GM12878 (cell line): ENCODE measurements around the gene CNPY2. TPM values are rescaled to one million over a fixed set of nuclear protein-coding genes. Genes with fewer than 3 reads are reported as not detected.

ENCODE experiments used
- CHD2 ChIP-seq: IDR thresholded peaks from 2 replicates; pipeline ENCODE4 v1.6.1; 2011; ENCODE audit warnings: low read depth, low read length, improper control_type of control experiment, borderline replicate concordance
- CREB1 ChIP-seq: IDR thresholded peaks from 2 replicates; pipeline ENCODE4 v1.6.1; 2012; ENCODE audit warnings: low read depth, mild to moderate bottlenecking, inconsistent platforms
- CREM ChIP-seq: IDR thresholded peaks from 2 replicates; pipeline ENCODE4 v1.6.1; 2014; ENCODE audit warnings: antibody characterized with exemption, low read depth
- DPF2 ChIP-seq: fragments of 450-650 bp; IDR thresholded peaks from 2 replicates; pipeline ENCODE4 v1.6.1; 2017; ENCODE audit warnings: mild to moderate bottlenecking
- EED ChIP-seq: sonication (generic); IDR thresholded peaks from 2 replicates; pipeline ENCODE4 v1.6.1; 2016; ENCODE audit warnings: antibody characterized with exemption, low read depth
- HDAC6 ChIP-seq: fragments of 200-600 bp; sonication (generic); IDR thresholded peaks from one replicate; pipeline ENCODE4 v1.8.0; 2017; ENCODE audit warnings: antibody characterized with exemption; ENCODE audit not compliant: unreplicated experiment
- IKZF1 ChIP-seq: fragments of 450-650 bp; conservative IDR thresholded peaks from 2 replicates; pipeline ENCODE4 v1.6.1; 2017; ENCODE audit warnings: antibody characterized with exemption, mild to moderate bottlenecking
- MYB ChIP-seq: fragments of 150-350 bp; IDR thresholded peaks from 2 replicates; pipeline ENCODE4 v1.6.1; 2014; ENCODE audit warnings: mild to moderate bottlenecking, low read depth, low read length, borderline replicate concordance
- NR2C1 ChIP-seq: fragments of 450-650 bp; IDR thresholded peaks from 2 replicates; pipeline ENCODE4 v1.6.1; 2017; ENCODE audit warnings: antibody characterized with exemption, mild to moderate bottlenecking, moderate library complexity
- RAD51 ChIP-seq: fragments of 450-650 bp; IDR thresholded peaks from 2 replicates; pipeline ENCODE4 v1.6.1; 2016; ENCODE audit warnings: moderate library complexity, mild to moderate bottlenecking, inconsistent platforms
- RBBP5 ChIP-seq: fragments of 200-600 bp; sonication (generic); conservative IDR thresholded peaks from 2 replicates; pipeline ENCODE4 v1.6.1; 2016
- SREBF2 ChIP-seq: IDR thresholded peaks from 2 replicates; pipeline ENCODE4 v1.6.1; 2012; ENCODE audit warnings: mild to moderate bottlenecking, low read length
- SUPT20H ChIP-seq: IDR thresholded peaks from 2 replicates; pipeline ENCODE4 v1.6.1; 2011; ENCODE audit warnings: low read depth, mild to moderate bottlenecking, low read length, moderate library complexity, borderline replicate concordance; ENCODE audit not compliant: control insufficient read depth
- TCF3 ChIP-seq: IDR thresholded peaks from 2 replicates; pipeline ENCODE4 v1.6.1; 2012; ENCODE audit warnings: low read depth, mild to moderate bottlenecking, low read length, borderline replicate concordance; ENCODE audit not compliant: insufficient read depth
- USF2 ChIP-seq: IDR thresholded peaks from 2 replicates; pipeline ENCODE4 v1.6.1; 2011; ENCODE audit warnings: low read depth, low read length, improper control_type of control experiment, borderline replicate concordance
- ZBTB33 ChIP-seq: fragments of 450-650 bp; IDR thresholded peaks from 2 replicates; pipeline ENCODE4 v1.6.1; 2017; ENCODE audit warnings: mild to moderate bottlenecking
- ZBTB4 ChIP-seq: fragments of 450-650 bp; formaldehyde crosslinking; IDR thresholded peaks from 2 replicates; pipeline ENCODE4 v1.4.0; 2022; ENCODE audit warnings: mild to moderate bottlenecking, moderate library complexity
- ZNF274 ChIP-seq: IDR thresholded peaks from one replicate; pipeline ENCODE4 v1.8.0; 2011; ENCODE audit not compliant: insufficient read length, insufficient read depth
- ZNF687 ChIP-seq: fragments of 450-650 bp; IDR thresholded peaks from 2 replicates; pipeline ENCODE4 v1.6.1; 2017; ENCODE audit warnings: mild to moderate bottlenecking, moderate library complexity
- ZZZ3 ChIP-seq: IDR thresholded peaks from 2 replicates; pipeline ENCODE4 v1.6.1; 2011; ENCODE audit warnings: low read depth; ENCODE audit not compliant: control insufficient read depth, insufficient read length
- polyA plus RNA-seq, 11 experiments: library from polyadenylated mRNA; depleted of rRNA in 4 of 11; unstranded in 6 of 11; stranded (reverse) in 5 of 11; fragments of >200 nt; fragmentation: Nextera tagmentation in 4 of 11; fragmentation: Illumina TruSeq in 1 of 11; extraction: Ambion mirVana in 4 of 11; extraction: Trizol in 1 of 11; gene quantifications; 1 replicate in 1 of 11; 2 replicates in 10 of 11; pipeline versions ENCODE4 v1.2.1 to v1.2.3, GENCODE V29; 2011 to 2016; ENCODE audit warnings: inconsistent platforms in 2 of 11, missing spikeins in 2 of 11, low read depth in 1 of 11
- total RNA-seq, 4 experiments: library from RNA; depleted of rRNA in 3 of 4; stranded (reverse); fragments of >200 nt in 3 of 4; fragmentation: Illumina TruSeq in 1 of 4; extraction: Trizol in 1 of 4; gene quantifications; 2 replicates each; pipeline versions ENCODE4 v1.2.1 to v1.2.3, GENCODE V29; 2013 to 2021

Gene CNPY2
- total and polyA plus RNA-seq, 10 of the 15 experiments (the other 5 are each of a cell fraction or from before 2014, with no cell fraction given), result 25.0 to 276 (median 87.8) TPM

DNA sequence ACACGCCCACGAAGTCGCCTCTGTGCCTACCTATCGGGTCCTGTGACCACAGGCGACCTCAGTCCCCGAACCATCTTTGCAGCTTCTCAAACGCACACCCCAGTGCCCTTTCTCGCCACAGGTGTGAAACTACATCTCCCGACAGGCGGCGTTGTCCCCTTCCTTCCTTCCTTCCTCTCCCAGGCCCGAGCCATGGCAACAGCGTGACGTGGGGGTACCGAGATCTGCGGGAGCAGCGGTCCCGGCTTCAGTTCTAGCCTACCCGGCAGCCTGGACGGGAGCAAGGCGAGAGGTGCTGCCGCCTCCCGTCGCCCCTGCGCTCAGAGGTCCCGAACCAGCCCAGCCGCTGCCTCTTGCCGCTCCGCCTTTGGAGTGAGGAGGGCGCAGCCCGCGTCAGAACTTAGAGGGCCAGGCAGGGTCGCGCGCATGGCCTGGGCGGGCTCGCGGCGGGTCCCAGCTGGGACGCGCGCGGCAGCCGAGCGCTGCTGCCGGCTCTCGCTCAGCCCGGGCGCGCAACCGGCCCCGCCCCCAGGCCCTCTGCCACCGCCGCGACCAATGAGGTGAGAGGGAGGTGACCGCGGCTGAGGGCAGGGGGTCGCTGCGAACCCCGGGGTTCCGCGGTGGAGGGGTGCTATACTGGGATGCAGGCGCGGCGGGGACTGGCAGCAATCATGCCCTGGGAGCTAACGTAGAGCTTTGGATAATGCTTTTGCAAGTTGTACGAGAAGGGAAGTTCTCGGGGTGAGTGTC, 48.9 kb downstream of the CNPY2 start, which contains the start of gene COQ10A (continued):
- TF ChIP-seq ZBTB33 (no peak), NR2C1 (no peak), DPF2 (peak; percentile 73), SREBF2 (no peak), ZNF687 (no peak), ZNF274 (no peak), CHD2 (no peak), ZZZ3 (no peak), CREM (peak; percentile 79), ZBTB4 (CRISPR knock-in tag) (no peak), CREB1 (peak; percentile 82), RAD51 (no peak), MYB (no peak), TCF3 (peak; percentile 49; the same call in 1 of the 2 replicates), RBBP5 (no peak), IKZF1 (peak; percentile 91), USF2 (no peak), SUPT20H (no peak), HDAC6 (no peak), EED (peak; percentile 50; the same call in 1 of the 2 replicates)
